KOPT-K1 (cell line): ENCODE measurements around the gene SUPT20HL1.
"Not testable (repeated sequence)": the region's sequence is repeated elsewhere in the genome, so short reads cannot be mapped to it uniquely, and the experiment has no call there.

ENCODE experiments used
- H3K27ac ChIP-seq: fragments of 200-600 bp; sonication (generic); 2 replicates; pipeline ENCODE4 v1.5.1; 2016; ENCODE audit warnings: antibody characterized with exemption, mild to moderate bottlenecking, low read depth, low read length; ENCODE audit not compliant: poor library complexity, severe bottlenecking
- H3K36me3 ChIP-seq: fragments of 200-600 bp; sonication (generic); 2 replicates; pipeline ENCODE4 v1.5.1; 2017; ENCODE audit warnings: antibody characterized with exemption, mild to moderate bottlenecking, low read length, moderate library complexity; ENCODE audit not compliant: insufficient read depth
- H3K9me3 ChIP-seq: fragments of 200-600 bp; sonication (generic); 2 replicates; pipeline ENCODE4 v1.5.1; 2017; ENCODE audit warnings: antibody characterized with exemption, low read length, mild to moderate bottlenecking; ENCODE audit not compliant: insufficient read depth, poor library complexity, severe bottlenecking

Gene SUPT20HL1

GRCh38 chrX:24375600-24376131 is 15.2 kb downstream of the SUPT20HL1 start:
- no peaks in the 10 kb centered on the region for H3K36me3 ChIP-seq
- no peaks in the 10 kb centered on the region for H3K9me3 ChIP-seq
- H3K27ac ChIP-seq: no peak overlapping the region

- H3K27ac ChIP-seq: no peak overlapping the region
- H3K36me3 ChIP-seq: no peaks in the 10 kb centered on the region
- no peaks in the 10 kb centered on the region for H3K9me3 ChIP-seq
Measured at GRCh38 chrX:24376403-24376802, 16.0 kb downstream of the SUPT20HL1 start.

- Histone ChIP-seq H3K9me3 (no peaks in the 10 kb centered on the region), H3K27ac (no peak overlapping the region), H3K36me3 (no peaks in the 10 kb centered on the region)
Measured at GRCh38 chrX:24377195-24377594, 16.8 kb downstream of the SUPT20HL1 start.

GRCh38 chrX:24377911-24378468 is 17.6 kb downstream of the SUPT20HL1 start:
- Histone ChIP-seq H3K27ac (no peak overlapping the region), H3K36me3 (no peaks in the 10 kb centered on the region), H3K9me3 (no peaks in the 10 kb centered on the region)

- Histone ChIP-seq H3K36me3 (no peaks in the 10 kb centered on the region), H3K27ac (no peak overlapping the region), H3K9me3 (no peaks in the 10 kb centered on the region)
Measured at GRCh38 chrX:24378706-24379105, 18.3 kb downstream of the SUPT20HL1 start.

- H3K9me3 ChIP-seq: no peaks in the 10 kb centered on the region
- no peak overlapping the region for H3K27ac ChIP-seq
- no peaks in the 10 kb centered on the region for H3K36me3 ChIP-seq
Measured at GRCh38 chrX:24380262-24381187, 20.1 kb downstream of the SUPT20HL1 start.

- not testable (repeated sequence) for H3K27ac ChIP-seq, H3K36me3 ChIP-seq, H3K9me3 ChIP-seq
Measured at GRCh38 chrX:24382315-24382714, 21.9 kb downstream of the SUPT20HL1 start.

- H3K27ac ChIP-seq: no peak overlapping the region
- no peaks in the 10 kb centered on the region for H3K36me3 ChIP-seq
- no peaks in the 10 kb centered on the region for H3K9me3 ChIP-seq
Measured at GRCh38 chrX:24387724-24388123, 27.3 kb downstream of the SUPT20HL1 start.

- Histone ChIP-seq H3K9me3 (no peaks in the 10 kb centered on the region), H3K36me3 (no peaks in the 10 kb centered on the region), H3K27ac (no peak overlapping the region)
Measured at GRCh38 chrX:24391389-24391788, 30.9 kb downstream of the SUPT20HL1 start.

- Histone ChIP-seq H3K27ac (no peak overlapping the region), H3K9me3 (no peaks in the 10 kb centered on the region), H3K36me3 (no peaks in the 10 kb centered on the region)
Measured at GRCh38 chrX:24391843-24392242, 31.4 kb downstream of the SUPT20HL1 start.

- Histone ChIP-seq H3K36me3 (no peaks in the 10 kb centered on the region), H3K9me3 (no peaks in the 10 kb centered on the region), H3K27ac (no peak overlapping the region)
Measured at GRCh38 chrX:24392709-24393108, 32.3 kb downstream of the SUPT20HL1 start.

GRCh38 chrX:24395775-24396174 is 35.3 kb downstream of the SUPT20HL1 start:
- H3K9me3 ChIP-seq: no peaks in the 10 kb centered on the region
- H3K36me3 ChIP-seq: no peaks in the 10 kb centered on the region
- H3K27ac ChIP-seq: no peak overlapping the region

GRCh38 chrX:24396236-24396930 is 35.9 kb downstream of the SUPT20HL1 start:
- no peak overlapping the region for H3K27ac ChIP-seq
- H3K9me3 ChIP-seq: no peaks in the 10 kb centered on the region
- no peaks in the 10 kb centered on the region for H3K36me3 ChIP-seq

GRCh38 chrX:24396931-24397279 is 36.5 kb downstream of the SUPT20HL1 start:
- H3K27ac ChIP-seq: no peak overlapping the region

GRCh38 chrX:24398766-24399165 is 38.3 kb downstream of the SUPT20HL1 start:
- Histone ChIP-seq H3K27ac (no peak overlapping the region), H3K9me3 (no peaks in the 10 kb centered on the region), H3K36me3 (no peaks in the 10 kb centered on the region)

More at GRCh38 chrX:24396931-24397279, 36.5 kb downstream of the SUPT20HL1 start:
- H3K36me3 ChIP-seq: no peaks in the 10 kb centered on the region
- H3K9me3 ChIP-seq: no peaks in the 10 kb centered on the region
